A549 treated with Mapracorat at 1 μM for 4 hours (cell line): Measurements from ENCODE around the gene IRF7. TPM values are rescaled to one million over a fixed set of nuclear protein-coding genes. Genes with fewer than 3 reads are reported as not detected.

Experiments
- total RNA-seq: library from RNA; stranded (reverse); fragments of 200-300 nt; extraction: Qiagen RNA extraction; gene quantifications from 5 replicates; pipeline ENCODE4 v1.2.3, GENCODE V29; 2022

The IRF7 gene
- total RNA-seq, result 5.0 to 7.9 TPM (median 6.0 TPM) in 5 replicates

GRCh38 chr11:615504-616319, at the start of gene IRF7:
TSS of gene IRF7 (minus strand) at chr11:615950. CDS start at chr11:615364, 586 bp downstream.

GRCh38 chr11:636511-637332, 21.0 kb upstream of the IRF7 start, which contains the start of gene DRD4:
TSS of gene DRD4 (plus strand) at chr11:637269. CDS start at chr11:637305, 36 bp downstream.

GRCh38 chr11:626475-627307, 10.9 kb upstream of the IRF7 start, which contains the start of gene SCT:
TSS of gene SCT (minus strand) at chr11:627181. CDS start at chr11:627143, 38 bp downstream.

GRCh38 chr11:624705-625635, 9.2 kb upstream of the IRF7 start, which contains the start of gene CDHR5:
TSS of gene CDHR5 (minus strand) at chr11:624955. CDS start at chr11:624902, 53 bp downstream.

GRCh38 chr11:575996-576768, 39.6 kb downstream of the IRF7 start, which contains the start of gene PHRF1:
TSS of gene PHRF1 (plus strand) at chr11:576470. CDS start at chr11:581513, 5,043 bp downstream.

Other genes starting within 250 kb of the IRF7 start
- 11.8 to 23.3 TPM (median 18.8 TPM) in 5 replicates for gene B4GALNT4, start 246.5 kb downstream of the IRF7 start, total RNA-seq
- gene PKP3, start 221.7 kb downstream of the IRF7 start, total RNA-seq, result 24.1 to 42.6 TPM (median 38.1 TPM) in 5 replicates
- gene SIGIRR, start 201.0 kb downstream of the IRF7 start, total RNA-seq, result 62.5 to 93.9 TPM (median 85.8 TPM) in 5 replicates
- 0.64 to 1.3 TPM (median 0.88 TPM) in 5 replicates for gene ANO9, start 173.9 kb downstream of the IRF7 start, total RNA-seq
- 33.8 to 48.0 TPM (median 43.2 TPM) in 5 replicates for gene PTDSS2, start 165.7 kb downstream of the IRF7 start, total RNA-seq
- gene RNH1, start 108.7 kb downstream of the IRF7 start, total RNA-seq, result 130 to 184 TPM (median 173 TPM) in 5 replicates
- gene HRAS, start 80.4 kb downstream of the IRF7 start, total RNA-seq, result 109 to 168 TPM (median 154 TPM) in 5 replicates
- gene LRRC56, start 78.4 kb downstream of the IRF7 start, total RNA-seq, result 0.54 to 1.1 TPM (median 0.72 TPM) in 5 replicates
- gene LMNTD2, start 55.2 kb downstream of the IRF7 start, total RNA-seq, result 2.0 to 3.0 TPM (median 2.7 TPM) in 5 replicates
- 39.7 to 54.5 TPM (median 51.0 TPM) in 5 replicates for gene RASSF7, start 55.0 kb downstream of the IRF7 start, total RNA-seq
- gene PHRF1, start 39.5 kb downstream of the IRF7 start, total RNA-seq, result 26.6 to 36.8 TPM (median 36.2 TPM) in 5 replicates
- 0.06 to 0.26 TPM (median 0.18 TPM) in 4 of 5 replicates, not detected in the other for gene CDHR5, start 9.0 kb upstream of the IRF7 start, total RNA-seq
- gene SCT, start 11.2 kb upstream of the IRF7 start, total RNA-seq, result not detected in 5 replicates
- 0.09 to 0.64 TPM (median 0.32 TPM) in 5 replicates for gene DRD4, start 21.3 kb upstream of the IRF7 start, total RNA-seq
- 24.1 to 34.9 TPM (median 32.0 TPM) in 5 replicates for gene DEAF1, start 79.3 kb upstream of the IRF7 start, total RNA-seq
- gene TMEM80, start 79.9 kb upstream of the IRF7 start, total RNA-seq, result 7.6 to 12.4 TPM (median 8.4 TPM) in 5 replicates
- gene EPS8L2, start 90.3 kb upstream of the IRF7 start, total RNA-seq, result 68.5 to 140 TPM (median 124 TPM) in 5 replicates
- gene TALDO1, start 131.5 kb upstream of the IRF7 start, total RNA-seq, result 389 to 446 TPM (median 405 TPM) in 5 replicates
- 34.1 to 52.3 TPM (median 47.9 TPM) in 5 replicates for gene GATD1, start 161.5 kb upstream of the IRF7 start, total RNA-seq
- 1.9 to 2.7 TPM (median 2.2 TPM) in 5 replicates for gene CEND1, start 174.1 kb upstream of the IRF7 start, total RNA-seq
- 21.8 to 38.2 TPM (median 32.3 TPM) in 5 replicates for gene SLC25A22, start 182.3 kb upstream of the IRF7 start, total RNA-seq
- gene PIDD1, start 189.3 kb upstream of the IRF7 start, total RNA-seq, result 9.5 to 16.4 TPM (median 14.6 TPM) in 5 replicates
- 1,691 to 2,493 TPM (median 2,369 TPM) in 5 replicates for gene RPLP2, start 194.0 kb upstream of the IRF7 start, total RNA-seq
- gene PNPLA2, start 203.0 kb upstream of the IRF7 start, total RNA-seq, result 41.0 to 62.3 TPM (median 56.7 TPM) in 5 replicates
- gene CRACR2B, start 212.0 kb upstream of the IRF7 start, total RNA-seq, result 4.0 to 6.3 TPM (median 5.2 TPM) in 5 replicates
- gene CD151, start 217.0 kb upstream of the IRF7 start, total RNA-seq, result 806 to 852 TPM (median 825 TPM) in 5 replicates
- gene POLR2L, start 226.6 kb upstream of the IRF7 start, total RNA-seq, result 607 to 738 TPM (median 630 TPM) in 5 replicates
- 128 to 207 TPM (median 190 TPM) in 5 replicates for gene TSPAN4, start 226.9 kb upstream of the IRF7 start, total RNA-seq